Loucy (cell line): ENCODE measurements around the gene MPRIP.

Experiments used
- H2AFZ ChIP-seq: fragments of 200-600 bp; sonication (generic); 2 replicates; pipeline ENCODE4 v1.6.0; 2016; ENCODE audit warnings: antibody characterized with exemption, mild to moderate bottlenecking, low read length, moderate library complexity
- H3F3A ChIP-seq: fragments of 200-600 bp; 2 replicates; pipeline ENCODE4 v1.6.0; 2016; ENCODE audit warnings: antibody characterized with exemption, low read depth, mild to moderate bottlenecking
- H3K27me3 ChIP-seq: fragments of 200-600 bp; sonication (generic); 2 replicates; pipeline ENCODE4 v1.6.1; 2014; ENCODE audit warnings: low read length, mild to moderate bottlenecking; ENCODE audit not compliant: insufficient read depth, poor library complexity, severe bottlenecking
- H3K36me3 ChIP-seq: fragments of 200-600 bp; sonication (generic); 2 replicates; pipeline ENCODE4 v1.6.1; 2016; ENCODE audit warnings: low read length; ENCODE audit not compliant: insufficient read depth
- H3K4me1 ChIP-seq: fragments of 200-600 bp; sonication (generic); 2 replicates; pipeline ENCODE4 v1.5.1; 2014; ENCODE audit warnings: low read length, mild to moderate bottlenecking; ENCODE audit not compliant: insufficient read depth, poor library complexity, severe bottlenecking
- H3K4me2 ChIP-seq: fragments of 200-600 bp; sonication (generic); 2 replicates; pipeline ENCODE4 v1.6.0; 2014; ENCODE audit warnings: antibody characterized with exemption, low read length, low read depth, mild to moderate bottlenecking; ENCODE audit not compliant: poor library complexity, severe bottlenecking
- H3K4me3 ChIP-seq: fragments of 200-600 bp; sonication (generic); 2 replicates; pipeline ENCODE4 v1.5.1; 2014; ENCODE audit warnings: low read length, mild to moderate bottlenecking, mixed read lengths; ENCODE audit not compliant: poor library complexity, severe bottlenecking
- H3K79me2 ChIP-seq: fragments of 200-600 bp; sonication (generic); 2 replicates; pipeline ENCODE4 v1.6.1; 2014; ENCODE audit warnings: low read length; ENCODE audit not compliant: insufficient read depth
- H3K9ac ChIP-seq: fragments of 200-600 bp; sonication (generic); 2 replicates; pipeline ENCODE4 v1.6.0; 2014; ENCODE audit warnings: mild to moderate bottlenecking, low read depth, low read length, moderate library complexity; ENCODE audit not compliant: poor library complexity, severe bottlenecking
- H3K9me2 ChIP-seq: fragments of 200-600 bp; sonication (generic); replicated peaks from 2 replicates; pipeline ENCODE4 v1.6.1; 2016; ENCODE audit warnings: low read depth, low read length, mixed read lengths
- H3K9me3 ChIP-seq: fragments of 200-600 bp; sonication (generic); 2 replicates; pipeline ENCODE4 v1.6.1; 2014; ENCODE audit warnings: mild to moderate bottlenecking, antibody characterized with exemption, low read length, low read depth; ENCODE audit not compliant: insufficient read depth
- H4K20me1 ChIP-seq: fragments of 200-600 bp; sonication (generic); 2 replicates; pipeline ENCODE4 v1.6.0; 2014; ENCODE audit warnings: antibody characterized with exemption, low read length, mild to moderate bottlenecking; ENCODE audit not compliant: insufficient read depth, poor library complexity, severe bottlenecking
- EZH2phosphoT487 ChIP-seq: fragments of 200-600 bp; IDR thresholded peaks from 2 replicates; pipeline ENCODE4 v1.6.1; 2018; ENCODE audit warnings: antibody characterized with exemption, mild to moderate bottlenecking, moderate library complexity, borderline replicate concordance
- TF ChIP-seq, protein P1 (sequence below): fragments of 200-600 bp; sonication (generic); conservative IDR thresholded peaks from 2 replicates; pipeline ENCODE4 v1.5.1; 2014; ENCODE audit warnings: mild to moderate bottlenecking, antibody characterized with exemption, low read length

The MPRIP gene

GRCh38 chr17:17189559-17189958, 147.3 kb downstream of the MPRIP start:
- Histone ChIP-seq H2AFZ (no peak overlapping the region), H3K36me3 (peaks cover 5% of the 10 kb centered on the region; the same call in 1 of the 2 replicates), H3K4me3 (no peak overlapping the region), H4K20me1 (no peaks in the 10 kb centered on the region), H3K27me3 (no peaks in the 10 kb centered on the region), H3K4me2 (no peak overlapping the region), H3K9ac (no peak overlapping the region), H3K4me1 (peaks cover 10% of the 10 kb centered on the region), H3K9me3 (no peaks in the 10 kb centered on the region), H3K79me2 (no peaks in the 10 kb centered on the region), H3K9me2 (no peaks in the 10 kb centered on the region), H3F3A (no peaks in the 10 kb centered on the region; the same call in 1 of the 2 replicates)
- no peak for TF ChIP-seq EZH2phosphoT487
- TF ChIP-seq, protein P1, sequence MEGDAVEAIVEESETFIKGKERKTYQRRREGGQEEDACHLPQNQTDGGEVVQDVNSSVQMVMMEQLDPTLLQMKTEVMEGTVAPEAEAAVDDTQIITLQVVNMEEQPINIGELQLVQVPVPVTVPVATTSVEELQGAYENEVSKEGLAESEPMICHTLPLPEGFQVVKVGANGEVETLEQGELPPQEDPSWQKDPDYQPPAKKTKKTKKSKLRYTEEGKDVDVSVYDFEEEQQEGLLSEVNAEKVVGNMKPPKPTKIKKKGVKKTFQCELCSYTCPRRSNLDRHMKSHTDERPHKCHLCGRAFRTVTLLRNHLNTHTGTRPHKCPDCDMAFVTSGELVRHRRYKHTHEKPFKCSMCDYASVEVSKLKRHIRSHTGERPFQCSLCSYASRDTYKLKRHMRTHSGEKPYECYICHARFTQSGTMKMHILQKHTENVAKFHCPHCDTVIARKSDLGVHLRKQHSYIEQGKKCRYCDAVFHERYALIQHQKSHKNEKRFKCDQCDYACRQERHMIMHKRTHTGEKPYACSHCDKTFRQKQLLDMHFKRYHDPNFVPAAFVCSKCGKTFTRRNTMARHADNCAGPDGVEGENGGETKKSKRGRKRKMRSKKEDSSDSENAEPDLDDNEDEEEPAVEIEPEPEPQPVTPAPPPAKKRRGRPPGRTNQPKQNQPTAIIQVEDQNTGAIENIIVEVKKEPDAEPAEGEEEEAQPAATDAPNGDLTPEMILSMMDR, result no peak

- peaks cover 7% of the 10 kb centered on the region for H3K4me1 ChIP-seq
- TF ChIP-seq, protein P1, result peak; percentile 7; the same call in 1 of the 2 replicates
- TF ChIP-seq EZH2phosphoT487, result no peak
Measured at GRCh38 chr17:17190188-17190587, 147.9 kb downstream of the MPRIP start.

GRCh38 chr17:17191346-17191792, 149.1 kb downstream of the MPRIP start:
- H3K9me2 ChIP-seq, result no peaks in the 10 kb centered on the region
- H3K9ac ChIP-seq, result no peak overlapping the region
- H3K36me3 ChIP-seq, result peaks cover 5% of the 10 kb centered on the region; the same call in 1 of the 2 replicates
- H3K4me3 ChIP-seq, result no peak overlapping the region
- no peaks in the 10 kb centered on the region for H3K79me2 ChIP-seq
- H3K9me3 ChIP-seq, result no peaks in the 10 kb centered on the region
- no peak overlapping the region for H2AFZ ChIP-seq
- H3K27me3 ChIP-seq, result no peaks in the 10 kb centered on the region
- peaks cover 3% of the 10 kb centered on the region for H3K4me1 ChIP-seq
- no peak overlapping the region for H3K4me2 ChIP-seq
- TF ChIP-seq EZH2phosphoT487, result no peak
- TF ChIP-seq, protein P1, result no peak
- H4K20me1 ChIP-seq, result no peaks in the 10 kb centered on the region
- H3F3A ChIP-seq, result no peaks in the 10 kb centered on the region; the same call in 1 of the 2 replicates

More at GRCh38 chr17:17190188-17190587, 147.9 kb downstream of the MPRIP start:
- Histone ChIP-seq H3K4me3 (no peak overlapping the region), H3K4me2 (no peak overlapping the region), H3K27me3 (no peaks in the 10 kb centered on the region), H3K9ac (no peak overlapping the region), H2AFZ (no peak overlapping the region), H3K9me2 (no peaks in the 10 kb centered on the region), H3F3A (no peaks in the 10 kb centered on the region; the same call in 1 of the 2 replicates), H3K79me2 (no peaks in the 10 kb centered on the region), H3K9me3 (no peaks in the 10 kb centered on the region), H3K36me3 (peaks cover 5% of the 10 kb centered on the region; the same call in 1 of the 2 replicates), H4K20me1 (no peaks in the 10 kb centered on the region)
